ENCODE results near the gene CAP1. TPM values are rescaled to one million over a fixed set of nuclear protein-coding genes. Genes with fewer than 3 reads are reported as not detected.

Gene CAP1
- total RNA-seq, 6 donors from 2014 or later = 113 to 502 (median 245) TPM

GRCh38 chr1:40059338-40059959, 18.9 kb downstream of the CAP1 start:
- ATAC-seq (ENCODE audit: low FRiP score in 2 of 2) = peak; percentile 71 to 75
- TF ChIP-seq CTCF (IDR thresholded peaks at IDR 0.05) (no peak), POLR2A (IDR thresholded peaks at IDR 0.05) (no peak), EP300 (IDR thresholded peaks at IDR 0.05) (peak in 2 of 4 donors; percentile 5 to 36), POLR2AphosphoS5 (IDR thresholded peaks at IDR 0.05) (peak in 1 of 2 donors; percentile 27)

GRCh38 chr1:40059960-40060750, 19.6 kb downstream of the CAP1 start:
- peak in 1 of 2 donors; percentile 53 for ATAC-seq (ENCODE audit: low FRiP score in 2 of 2)
- peaks cover 63 to 80% (median 70%) of the 10 kb centered on the region in 4 donors for H3K4me1 ChIP-seq
- peaks cover 12 to 60% (median 33%) of the 10 kb centered on the region in 4 donors for H3K36me3 ChIP-seq

More at GRCh38 chr1:40059338-40059959, 18.9 kb downstream of the CAP1 start:
- H3K4me1 ChIP-seq = peaks cover 66 to 83% (median 74%) of the 10 kb centered on the region in 4 donors
- H3K9me3 ChIP-seq = no peaks in the 10 kb centered on the region
- no peak for DNase-seq
- H3K4me3 ChIP-seq = no peak overlapping the region
- H3K27me3 ChIP-seq = no peaks in the 10 kb centered on the region
- H3K36me3 ChIP-seq = peaks cover 5 to 57% (median 27%) of the 10 kb centered on the region in 4 donors
- peak overlapping the region; percentile 55 to 81 (median 71) for H3K27ac ChIP-seq
- WGBS, 2 donors = 23 to 33% methylated on average over 4 of the region's 4 CpGs

GRCh38 chr1:40064797-40065499, 24.4 kb downstream of the CAP1 start:
- ATAC-seq (ENCODE audit: low FRiP score in 2 of 2) (peak in 1 of 2 donors; percentile 71), DNase-seq (no peak)
- WGBS, 2 donors = 69 to 78% methylated on average over 2 of the region's 2 CpGs
- Histone ChIP-seq H3K27me3 (no peaks in the 10 kb centered on the region), H3K36me3 (peaks cover 43 to 100% (median 76%) of the 10 kb centered on the region in 4 donors), H3K9me3 (no peaks in the 10 kb centered on the region), H3K4me3 (no peak overlapping the region), H3K27ac (peak overlapping the region in 3 of 4 donors; percentile 47 to 59 (median 57)), H3K4me1 (peaks cover 25 to 37% (median 29%) of the 10 kb centered on the region in 4 donors)
- no peak for TF ChIP-seq POLR2A (IDR thresholded peaks at IDR 0.05)
- TF ChIP-seq CTCF (IDR thresholded peaks at IDR 0.05) = no peak
- no peak for TF ChIP-seq POLR2AphosphoS5 (IDR thresholded peaks at IDR 0.05)
- no peak for TF ChIP-seq EP300 (IDR thresholded peaks at IDR 0.05)

More at GRCh38 chr1:40059960-40060750, 19.6 kb downstream of the CAP1 start:
- H3K27me3 ChIP-seq = no peaks in the 10 kb centered on the region
- H3K9me3 ChIP-seq = no peaks in the 10 kb centered on the region
- TF ChIP-seq CTCF (IDR thresholded peaks at IDR 0.05) (no peak), POLR2A (IDR thresholded peaks at IDR 0.05) (no peak), POLR2AphosphoS5 (IDR thresholded peaks at IDR 0.05) (no peak), EP300 (IDR thresholded peaks at IDR 0.05) (no peak)
- H3K4me3 ChIP-seq = no peak overlapping the region
- H3K27ac ChIP-seq = peak overlapping the region; percentile 55 to 81 (median 71)
- no peak for DNase-seq
- 25 to 43% methylated on average over 7 of the region's 7 CpGs for WGBS, 2 donors

GRCh38 chr1:40067023-40067422, 26.5 kb downstream of the CAP1 start:
- peaks cover 9 to 16% (median 11%) of the 10 kb centered on the region in 4 donors for H3K4me1 ChIP-seq
- no peaks in the 10 kb centered on the region for H3K27me3 ChIP-seq
- TF ChIP-seq POLR2A (IDR thresholded peaks at IDR 0.05) (no peak), POLR2AphosphoS5 (IDR thresholded peaks at IDR 0.05) (no peak), EP300 (IDR thresholded peaks at IDR 0.05) (no peak), CTCF (IDR thresholded peaks at IDR 0.05) (no peak)
- DNase-seq (no peak), ATAC-seq (ENCODE audit: low FRiP score in 2 of 2) (no peak)
- H3K9me3 ChIP-seq = no peaks in the 10 kb centered on the region
- no peak overlapping the region for H3K4me3 ChIP-seq
- H3K27ac ChIP-seq = peak overlapping the region in 1 of 4 donors; percentile 49
- WGBS, 2 donors = 88% methylated on average over 2 of the region's 2 CpGs
- peaks cover 64 to 100% (median 90%) of the 10 kb centered on the region in 4 donors for H3K36me3 ChIP-seq

Data from upper lobe of left lung (tissue), 6 donors.